Memory B cell (primary cell): Measurements from ENCODE around the gene MICAL3.

Source experiments
- ATAC-seq: fragments of 150-1000 bp; cut with Tn5 transposase; 2 replicates; pipeline ENCODE4 v1.10.0; 2021; ENCODE audit warnings: low read depth, mild to moderate bottlenecking, moderate library complexity
- DNase-seq, 2 donors: peaks; one replicate each; pipeline ENCODE4 v3.0.0; 2022; ENCODE audit warnings: low spot score in 2 of 2
- H3K27ac Mint-ChIP-seq: one replicate; pipeline ENCODE4 v1.8.0; 2022; ENCODE audit warnings: mild to moderate bottlenecking, moderate library complexity, mixed read lengths
- H3K27me3 Mint-ChIP-seq: one replicate; pipeline ENCODE4 v1.8.0; 2022; ENCODE audit warnings: mixed read lengths
- H3K36me3 Mint-ChIP-seq: one replicate; pipeline ENCODE4 v1.8.0; 2022; ENCODE audit warnings: mild to moderate bottlenecking, mixed read lengths
- H3K4me1 Mint-ChIP-seq: one replicate; pipeline ENCODE4 v1.8.0; 2022; ENCODE audit warnings: mixed read lengths
- H3K4me3 Mint-ChIP-seq: one replicate; pipeline ENCODE4 v1.8.0; 2022; ENCODE audit warnings: mild to moderate bottlenecking, moderate library complexity, mixed read lengths
- H3K9me3 Mint-ChIP-seq: one replicate; pipeline ENCODE4 v1.8.0; 2022; ENCODE audit warnings: mixed read lengths

MICAL3 gene

GRCh38 chr22:17919276-17920144, 104.9 kb downstream of the MICAL3 start:
- Mint-ChIP-seq H3K27ac (peak overlapping the region; percentile 81), H3K27me3 (no peaks in the 10 kb centered on the region), H3K36me3 (no peaks in the 10 kb centered on the region), H3K4me1 (peaks cover 39% of the 10 kb centered on the region), H3K4me3 (no peak overlapping the region), H3K9me3 (no peaks in the 10 kb centered on the region)
- ATAC-seq (peak; percentile 8), DNase-seq (no peak)

- no peak for DNase-seq
- Mint-ChIP-seq H3K4me1 (peaks cover 36% of the 10 kb centered on the region), H3K27me3 (no peaks in the 10 kb centered on the region), H3K36me3 (no peaks in the 10 kb centered on the region), H3K9me3 (no peaks in the 10 kb centered on the region), H3K4me3 (no peak overlapping the region), H3K27ac (no peak overlapping the region)
- no peak for ATAC-seq
Measured at GRCh38 chr22:17918840-17919239, 105.5 kb downstream of the MICAL3 start.

GRCh38 chr22:17917490-17917983, 106.8 kb downstream of the MICAL3 start:
- DNase-seq (no peak), ATAC-seq (peak; percentile 53)
- Mint-ChIP-seq H3K36me3 (peaks cover 5% of the 10 kb centered on the region), H3K9me3 (no peaks in the 10 kb centered on the region), H3K27ac (no peak overlapping the region), H3K27me3 (no peaks in the 10 kb centered on the region), H3K4me1 (peaks cover 39% of the 10 kb centered on the region), H3K4me3 (no peak overlapping the region)

GRCh38 chr22:17916226-17916889, 108.0 kb downstream of the MICAL3 start:
- Mint-ChIP-seq H3K4me3 (no peak overlapping the region), H3K36me3 (peaks cover 5% of the 10 kb centered on the region), H3K27ac (no peak overlapping the region), H3K4me1 (peaks cover 32% of the 10 kb centered on the region), H3K9me3 (no peaks in the 10 kb centered on the region), H3K27me3 (no peaks in the 10 kb centered on the region)
- DNase-seq (no peak), ATAC-seq (no peak)

GRCh38 chr22:17915676-17916075, 108.7 kb downstream of the MICAL3 start:
- Mint-ChIP-seq H3K27me3 (no peaks in the 10 kb centered on the region), H3K4me3 (no peak overlapping the region), H3K4me1 (peaks cover 32% of the 10 kb centered on the region), H3K36me3 (peaks cover 5% of the 10 kb centered on the region), H3K27ac (no peak overlapping the region), H3K9me3 (no peaks in the 10 kb centered on the region)
- DNase-seq: no peak
- no peak for ATAC-seq

GRCh38 chr22:17915188-17915587, 109.2 kb downstream of the MICAL3 start:
- no peak overlapping the region for H3K27ac Mint-ChIP-seq
- no peak for ATAC-seq
- no peak overlapping the region for H3K4me3 Mint-ChIP-seq
- DNase-seq: no peak
- peaks cover 29% of the 10 kb centered on the region for H3K4me1 Mint-ChIP-seq
- peaks cover 5% of the 10 kb centered on the region for H3K36me3 Mint-ChIP-seq
- no peaks in the 10 kb centered on the region for H3K9me3 Mint-ChIP-seq
- no peaks in the 10 kb centered on the region for H3K27me3 Mint-ChIP-seq

GRCh38 chr22:17914474-17914873, 109.9 kb downstream of the MICAL3 start:
- Mint-ChIP-seq H3K4me3 (no peak overlapping the region), H3K9me3 (no peaks in the 10 kb centered on the region), H3K27ac (no peak overlapping the region), H3K27me3 (no peaks in the 10 kb centered on the region), H3K4me1 (peaks cover 26% of the 10 kb centered on the region), H3K36me3 (peaks cover 5% of the 10 kb centered on the region)
- no peak for DNase-seq
- ATAC-seq: no peak

- no peak overlapping the region for H3K4me3 Mint-ChIP-seq
- no peaks in the 10 kb centered on the region for H3K9me3 Mint-ChIP-seq
- H3K27me3 Mint-ChIP-seq: no peaks in the 10 kb centered on the region
- H3K27ac Mint-ChIP-seq: no peak overlapping the region
- H3K4me1 Mint-ChIP-seq: peaks cover 28% of the 10 kb centered on the region
- DNase-seq (no peak), ATAC-seq (no peak)
- H3K36me3 Mint-ChIP-seq: peaks cover 5% of the 10 kb centered on the region
Measured at GRCh38 chr22:17913801-17914347, 110.5 kb downstream of the MICAL3 start.

GRCh38 chr22:17912945-17913721, 111.2 kb downstream of the MICAL3 start:
- Mint-ChIP-seq H3K4me3 (no peak overlapping the region), H3K36me3 (peaks cover 5% of the 10 kb centered on the region), H3K4me1 (peaks cover 32% of the 10 kb centered on the region), H3K9me3 (no peaks in the 10 kb centered on the region), H3K27ac (peak overlapping the region; percentile 73), H3K27me3 (no peaks in the 10 kb centered on the region)
- ATAC-seq (no peak), DNase-seq (no peak)

GRCh38 chr22:17911887-17912286, 112.5 kb downstream of the MICAL3 start:
- Mint-ChIP-seq H3K4me1 (peaks cover 39% of the 10 kb centered on the region), H3K4me3 (no peak overlapping the region), H3K9me3 (no peaks in the 10 kb centered on the region), H3K27ac (peak overlapping the region; percentile 77), H3K36me3 (peaks cover 11% of the 10 kb centered on the region), H3K27me3 (no peaks in the 10 kb centered on the region)
- ATAC-seq: no peak
- no peak for DNase-seq

GRCh38 chr22:17911312-17911705, 113.1 kb downstream of the MICAL3 start:
- no peak for DNase-seq
- H3K27ac Mint-ChIP-seq: peak overlapping the region; percentile 77
- no peaks in the 10 kb centered on the region for H3K27me3 Mint-ChIP-seq
- H3K4me3 Mint-ChIP-seq: no peak overlapping the region
- peaks cover 41% of the 10 kb centered on the region for H3K4me1 Mint-ChIP-seq
- no peak for ATAC-seq
- no peaks in the 10 kb centered on the region for H3K9me3 Mint-ChIP-seq
- H3K36me3 Mint-ChIP-seq: peaks cover 12% of the 10 kb centered on the region

- H3K9me3 Mint-ChIP-seq: no peaks in the 10 kb centered on the region
- ATAC-seq (no peak), DNase-seq (no peak)
- H3K36me3 Mint-ChIP-seq: peaks cover 15% of the 10 kb centered on the region
- H3K4me3 Mint-ChIP-seq: no peak overlapping the region
- peaks cover 43% of the 10 kb centered on the region for H3K4me1 Mint-ChIP-seq
- peak overlapping the region; percentile 77 for H3K27ac Mint-ChIP-seq
- H3K27me3 Mint-ChIP-seq: no peaks in the 10 kb centered on the region
Measured at GRCh38 chr22:17910561-17911311, 113.6 kb downstream of the MICAL3 start.

GRCh38 chr22:17907748-17908051, 116.7 kb downstream of the MICAL3 start:
- Mint-ChIP-seq H3K27me3 (no peaks in the 10 kb centered on the region), H3K27ac (no peak overlapping the region), H3K9me3 (no peaks in the 10 kb centered on the region), H3K4me3 (no peak overlapping the region), H3K4me1 (peaks cover 34% of the 10 kb centered on the region), H3K36me3 (peaks cover 24% of the 10 kb centered on the region)
- ATAC-seq (no peak), DNase-seq (no peak)
